ENCODE measurements around the gene PWP1.

DNA sequence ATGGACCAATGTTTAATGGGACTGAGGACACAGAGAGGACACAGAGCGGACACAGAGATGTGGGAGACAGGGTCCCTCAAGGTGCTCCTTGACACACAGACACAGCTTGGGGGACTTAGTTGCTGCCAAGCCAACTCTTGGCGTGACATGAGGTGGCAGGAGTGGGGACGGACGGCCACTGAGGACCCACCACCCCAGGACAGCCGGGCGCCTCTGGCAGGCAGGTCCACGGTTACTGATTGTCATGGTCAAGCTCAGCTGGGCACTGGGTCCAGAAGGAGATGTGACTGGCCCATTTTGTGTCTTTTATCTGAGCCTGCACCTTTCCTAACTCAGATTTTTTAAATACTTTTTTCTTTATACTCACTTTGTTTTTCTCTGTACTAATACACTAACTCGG lies 15.7 kb upstream of the PWP1 start:
- TF ChIP-seq POLR2A (IDR thresholded peaks at IDR 0.05; ENCODE audit: low read depth) (no peak), POLR2AphosphoS5 (IDR thresholded peaks at IDR 0.05) (no peak), EP300 (IDR thresholded peaks at IDR 0.05) (no peak)
- TF ChIP-seq, protein P1, sequence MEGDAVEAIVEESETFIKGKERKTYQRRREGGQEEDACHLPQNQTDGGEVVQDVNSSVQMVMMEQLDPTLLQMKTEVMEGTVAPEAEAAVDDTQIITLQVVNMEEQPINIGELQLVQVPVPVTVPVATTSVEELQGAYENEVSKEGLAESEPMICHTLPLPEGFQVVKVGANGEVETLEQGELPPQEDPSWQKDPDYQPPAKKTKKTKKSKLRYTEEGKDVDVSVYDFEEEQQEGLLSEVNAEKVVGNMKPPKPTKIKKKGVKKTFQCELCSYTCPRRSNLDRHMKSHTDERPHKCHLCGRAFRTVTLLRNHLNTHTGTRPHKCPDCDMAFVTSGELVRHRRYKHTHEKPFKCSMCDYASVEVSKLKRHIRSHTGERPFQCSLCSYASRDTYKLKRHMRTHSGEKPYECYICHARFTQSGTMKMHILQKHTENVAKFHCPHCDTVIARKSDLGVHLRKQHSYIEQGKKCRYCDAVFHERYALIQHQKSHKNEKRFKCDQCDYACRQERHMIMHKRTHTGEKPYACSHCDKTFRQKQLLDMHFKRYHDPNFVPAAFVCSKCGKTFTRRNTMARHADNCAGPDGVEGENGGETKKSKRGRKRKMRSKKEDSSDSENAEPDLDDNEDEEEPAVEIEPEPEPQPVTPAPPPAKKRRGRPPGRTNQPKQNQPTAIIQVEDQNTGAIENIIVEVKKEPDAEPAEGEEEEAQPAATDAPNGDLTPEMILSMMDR (IDR thresholded peaks at IDR 0.05) = no peak

All from esophagus muscularis mucosa (tissue), 4 donors.